K562 (cell line): Measurements from ENCODE around the gene ARRDC5. TPM values are rescaled to one million over a fixed set of nuclear protein-coding genes. Genes with fewer than 3 reads are reported as not detected.

ENCODE experiments used
- ELK3 ChIP-seq: fragments of 450-650 bp; formaldehyde crosslinking; IDR thresholded peaks from 2 replicates; pipeline ENCODE4 v1.4.0; 2020; ENCODE audit warnings: mild to moderate bottlenecking
- MEIS2 ChIP-seq: fragments of 450-650 bp; IDR thresholded peaks from 2 replicates; pipeline ENCODE4 v1.6.1; 2014; ENCODE audit warnings: mild to moderate bottlenecking; ENCODE audit not compliant: partially characterized antibody
- SNIP1 ChIP-seq: fragments of 450-650 bp; IDR thresholded peaks from 2 replicates; pipeline ENCODE4 v1.7.1; 2017; ENCODE audit warnings: low read depth, mild to moderate bottlenecking
- TAF15 ChIP-seq: fragments of 200-400 bp; formaldehyde crosslinking; IDR thresholded peaks from 2 replicates; pipeline ENCODE4 v1.6.1; 2017; ENCODE audit warnings: mild to moderate bottlenecking, low read depth, low read length, moderate library complexity
- ZNF395 ChIP-seq: fragments of 200-800 bp; sonication (Bioruptor generic); IDR thresholded peaks from 2 replicates; pipeline ENCODE4 v1.6.1; 2017; ENCODE audit warnings: missing genetic modification characterization, missing compliant biosample characterization
- ZNF592 ChIP-seq: fragments of 450-650 bp; IDR thresholded peaks from 2 replicates; pipeline ENCODE4 v1.6.1; 2017; ENCODE audit warnings: antibody characterized with exemption, mild to moderate bottlenecking
- polyA plus RNA-seq, 8 experiments: library from polyadenylated mRNA; depleted of rRNA in 4 of 8; stranded (reverse) in 5 of 8; unstranded in 3 of 8; fragments of >200 nt; fragmentation: Nextera tagmentation in 2 of 8; fragmentation: Illumina TruSeq in 1 of 8; extraction: Ambion mirVana in 2 of 8; extraction: Trizol in 1 of 8; gene quantifications; 2 replicates each; pipeline versions ENCODE4 v1.2.1 to v1.2.3, GENCODE V29; 2011 to 2014; ENCODE audit warnings: inconsistent platforms in 1 of 8, missing spikeins in 1 of 8
- total RNA-seq, 7 experiments: library from RNA; depleted of rRNA in 6 of 7; stranded (reverse); fragments of >200 nt in 6 of 7; fragmentation: Illumina TruSeq in 2 of 7; extraction: Trizol in 2 of 7; gene quantifications; 2 replicates each; pipeline versions ENCODE4 v1.2.1 to v1.2.3, GENCODE V29; 2011 to 2021; ENCODE audit warnings: low replicate concordance in 1 of 7

The ARRDC5 gene
- total and polyA plus RNA-seq, 9 of the 15 experiments (the other 6 are each of a cell fraction or from before 2014, with no cell fraction given), result not detected

DNA sequence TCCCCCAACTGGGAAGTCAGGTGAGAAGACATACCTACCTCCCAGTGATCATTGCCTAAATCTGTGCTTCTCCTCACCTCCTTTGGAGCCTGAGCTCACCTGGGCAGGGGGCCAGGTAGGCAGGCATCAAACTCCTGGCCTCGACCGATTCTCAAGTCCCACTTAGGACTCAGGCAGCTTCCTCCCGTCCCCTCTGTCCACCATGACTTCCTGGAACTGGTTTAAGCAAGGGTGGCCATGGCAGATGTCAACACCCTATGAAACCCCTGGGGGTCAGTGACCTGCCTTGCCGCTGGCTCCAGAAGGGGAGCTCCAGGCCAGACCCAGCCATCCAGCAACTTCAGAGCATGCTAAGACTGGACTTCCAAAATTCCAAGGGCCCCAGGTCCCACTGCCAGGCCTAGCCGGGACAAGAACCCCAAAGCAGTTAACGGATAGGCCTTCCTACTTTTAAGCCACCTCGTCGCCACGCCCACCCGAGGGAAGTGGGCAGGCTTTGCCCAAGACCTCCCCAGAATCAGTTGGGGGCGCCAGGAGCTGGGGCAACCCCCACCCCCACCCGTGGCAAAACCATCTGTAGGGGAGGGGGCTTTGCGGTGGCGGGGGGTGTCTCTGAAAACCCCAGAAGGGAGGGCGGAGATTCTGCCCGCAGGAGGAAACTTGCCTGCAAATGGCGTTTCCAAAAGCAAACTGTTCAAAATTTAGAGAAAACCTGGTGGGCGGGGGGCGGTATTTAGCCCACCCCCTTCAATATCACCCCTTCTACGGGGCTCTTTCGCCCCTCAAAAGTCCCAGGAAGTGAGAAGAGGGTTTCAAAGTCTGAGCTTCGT lies 35.9 kb downstream of the ARRDC5 start (continued):
- TF ChIP-seq TAF15 (no peak), ZNF395 (no peak), MEIS2 (peak; percentile 41), ELK3 (CRISPR knock-in tag) (no peak), ZNF592 (no peak), SNIP1 (no peak)
